Activated naive CD4-positive, alpha-beta T cell treated with anti-CD3 and anti-CD28 coated beads, Interleukin-2, amount 50 U/mL, for 16 hours (primary cell): Measurements from ENCODE around the gene NEUROD2.

ENCODE experiments used
- DNase-seq: peaks from one replicate; pipeline ENCODE4 v3.0.0-alpha.2; 2020

NEUROD2 gene

DNA sequence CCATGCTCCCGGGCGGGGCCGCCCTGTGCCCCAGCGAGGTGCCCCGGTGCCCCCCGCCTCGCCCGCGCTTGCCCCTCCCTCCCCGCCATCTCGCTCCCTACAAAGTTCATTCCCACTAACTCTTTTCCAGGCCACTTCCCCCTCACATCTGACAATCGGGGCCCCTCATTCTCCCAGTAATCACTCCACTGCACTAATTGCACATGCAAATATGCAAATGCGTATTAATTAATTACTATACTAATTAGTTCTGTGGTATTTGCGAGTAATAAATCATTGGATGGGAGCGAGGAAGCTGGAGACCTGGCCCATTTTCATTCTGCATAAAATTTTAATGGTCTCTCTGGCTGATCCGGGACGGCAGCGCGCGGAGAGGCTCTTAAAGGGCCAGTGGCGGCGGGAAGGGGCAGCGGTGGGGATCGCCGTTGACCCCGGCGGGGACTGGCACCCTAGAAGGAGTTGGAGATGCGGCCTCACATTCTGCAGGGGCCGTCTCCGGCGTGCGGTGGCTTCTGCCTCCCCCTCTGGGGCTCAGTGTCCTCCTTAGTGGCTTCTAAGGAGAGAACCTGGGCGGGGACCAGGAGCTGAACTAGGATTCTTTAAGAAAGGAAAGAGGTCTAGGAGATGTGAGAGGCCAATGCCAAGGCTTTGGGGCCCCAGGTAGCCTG lies 10.7 kb upstream of the NEUROD2 start:
- DNase-seq = no peak

DNA sequence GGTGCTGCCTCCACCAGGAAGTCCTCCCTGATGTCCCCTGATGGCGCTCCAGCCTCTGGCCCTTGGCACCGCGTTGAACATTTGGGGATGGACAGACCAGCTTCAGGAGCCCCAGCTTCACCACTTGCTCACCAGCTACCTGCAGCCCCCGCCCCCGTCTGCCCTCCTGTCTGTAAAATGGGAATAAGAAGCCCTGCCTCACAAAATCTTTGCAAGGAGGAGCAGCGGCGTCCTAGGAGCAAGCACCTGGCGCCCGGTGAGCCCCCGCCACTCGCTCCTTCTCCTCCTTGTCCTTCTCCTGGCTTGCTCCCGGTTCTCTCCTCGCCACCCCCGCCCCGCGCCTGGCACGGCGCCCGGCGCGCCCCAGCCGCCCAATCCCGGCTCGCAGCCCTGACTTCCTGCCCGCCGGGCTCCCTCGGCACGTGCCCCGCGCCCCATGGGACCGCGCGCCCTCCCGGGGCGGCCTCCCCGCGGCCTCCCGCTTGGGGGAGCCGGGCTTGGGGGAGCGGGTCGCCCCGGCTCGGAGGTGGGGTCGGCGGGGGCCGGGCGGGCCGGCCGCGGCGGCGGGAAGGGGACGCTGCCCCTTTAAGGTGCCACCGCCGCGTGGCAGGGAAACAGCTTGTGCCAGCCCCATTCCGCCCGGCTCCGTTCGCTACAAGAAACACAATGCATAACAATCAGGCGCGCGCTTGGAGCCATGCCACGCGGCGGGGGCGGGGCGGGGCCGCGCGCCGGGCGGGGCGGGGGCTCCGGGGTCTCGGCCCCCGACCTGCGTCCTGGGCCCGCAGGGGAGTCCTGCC lies 9.9 kb upstream of the NEUROD2 start:
- peak; percentile 65 for DNase-seq

- DNase-seq = no peak
Observed at GRCh38 chr17:39617100-39617445, 9.4 kb upstream of the NEUROD2 start.

- no peak for DNase-seq
Observed at GRCh38 chr17:39615434-39615833, 7.7 kb upstream of the NEUROD2 start.

DNA sequence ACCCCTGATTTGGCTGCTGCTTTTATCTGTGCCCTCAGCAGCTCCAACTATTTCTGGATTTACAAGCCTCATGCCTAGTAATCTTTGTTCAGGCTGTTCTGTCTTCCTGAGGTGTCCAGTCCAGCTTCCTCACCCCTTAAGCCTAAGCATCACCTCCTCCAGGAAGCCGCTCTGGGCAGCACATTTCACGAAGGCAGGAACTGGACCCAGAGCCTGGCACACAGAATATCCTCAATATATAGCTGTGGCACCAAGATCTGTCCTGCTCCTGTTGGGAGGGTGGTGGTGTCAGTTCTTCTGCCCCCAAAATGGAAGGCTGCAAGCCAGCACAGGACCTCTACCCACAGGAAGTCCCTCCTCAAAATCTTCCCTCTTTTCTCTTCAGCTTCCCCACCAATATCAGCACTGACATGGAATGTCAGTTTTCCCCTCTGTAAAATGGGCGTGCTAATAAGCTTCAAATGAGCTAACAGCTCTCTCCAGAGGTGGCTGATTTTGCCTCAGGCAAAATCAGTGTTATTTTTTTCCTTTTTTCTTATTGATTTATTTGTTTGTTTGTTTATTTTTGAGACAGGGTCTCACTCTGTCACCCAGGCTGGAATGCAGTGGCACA lies 6.9 kb upstream of the NEUROD2 start:
- no peak for DNase-seq

GRCh38 chr17:39612935-39613464 lies 5.3 kb upstream of the NEUROD2 start:
- DNase-seq = no peak

DNA sequence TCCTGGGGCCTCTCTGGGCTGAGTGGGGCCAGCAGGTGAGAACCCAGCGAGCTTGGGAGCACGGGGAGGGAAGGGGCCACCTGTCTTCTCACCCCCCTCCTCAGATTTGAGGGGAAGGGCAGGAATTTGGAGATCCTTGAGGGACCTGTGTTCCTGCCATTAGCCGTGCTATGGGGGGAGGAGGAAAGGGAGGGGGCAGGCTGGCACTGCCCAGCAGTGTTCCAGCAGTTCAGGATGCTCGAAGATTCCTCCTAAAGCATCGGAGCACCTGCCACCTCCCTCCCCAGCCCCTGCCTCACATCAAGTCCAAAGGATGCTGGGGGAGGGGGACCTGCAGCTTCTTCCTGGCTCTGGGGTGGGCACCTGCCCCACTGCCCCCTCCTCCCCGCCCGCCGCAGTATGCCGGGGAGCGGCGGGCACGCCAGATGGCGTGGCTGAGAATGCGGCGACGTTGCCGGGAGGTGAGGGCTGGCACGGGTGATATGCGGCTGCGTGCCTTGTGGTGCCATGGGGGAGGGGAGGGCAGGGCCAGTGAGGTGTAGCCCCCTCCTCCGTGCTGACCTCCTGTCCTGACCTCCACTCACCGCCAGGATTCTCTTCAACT lies 4.7 kb upstream of the NEUROD2 start:
- no peak for DNase-seq

GRCh38 chr17:39611401-39612112 lies 3.8 kb upstream of the NEUROD2 start:
- DNase-seq = no peak

DNA sequence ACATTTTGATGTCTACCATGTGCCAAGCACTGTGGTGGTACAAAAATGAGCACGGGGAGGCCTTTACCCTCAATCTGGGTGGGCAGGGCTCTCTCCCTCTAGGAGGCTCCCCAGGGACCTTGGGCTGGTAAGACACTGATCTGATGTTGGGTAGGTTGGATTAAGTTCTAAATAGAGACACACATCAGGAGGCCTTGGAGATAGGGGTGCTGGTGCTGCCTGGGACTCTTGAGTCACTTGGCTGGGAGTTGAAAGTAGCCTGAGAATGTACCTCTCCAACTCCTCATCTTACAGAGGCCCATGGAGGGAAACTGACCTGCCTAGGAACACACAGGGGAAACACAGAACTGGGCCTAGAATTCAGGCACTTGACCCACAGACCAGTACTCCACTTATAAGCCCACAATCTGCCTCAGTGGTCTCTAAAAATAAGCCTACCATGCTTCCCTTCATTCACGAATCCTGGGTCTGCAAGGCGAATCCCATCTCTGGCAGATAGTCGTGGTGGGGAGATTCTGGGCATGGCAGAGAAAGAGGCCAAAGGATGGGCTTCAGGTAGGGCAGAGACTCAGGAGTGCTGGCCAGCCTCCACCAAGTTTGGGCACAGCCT lies 1.8 kb upstream of the NEUROD2 start:
- DNase-seq = no peak

GRCh38 chr17:39608142-39608981 lies 642 bp upstream of the NEUROD2 start:
- DNase-seq = no peak

DNA sequence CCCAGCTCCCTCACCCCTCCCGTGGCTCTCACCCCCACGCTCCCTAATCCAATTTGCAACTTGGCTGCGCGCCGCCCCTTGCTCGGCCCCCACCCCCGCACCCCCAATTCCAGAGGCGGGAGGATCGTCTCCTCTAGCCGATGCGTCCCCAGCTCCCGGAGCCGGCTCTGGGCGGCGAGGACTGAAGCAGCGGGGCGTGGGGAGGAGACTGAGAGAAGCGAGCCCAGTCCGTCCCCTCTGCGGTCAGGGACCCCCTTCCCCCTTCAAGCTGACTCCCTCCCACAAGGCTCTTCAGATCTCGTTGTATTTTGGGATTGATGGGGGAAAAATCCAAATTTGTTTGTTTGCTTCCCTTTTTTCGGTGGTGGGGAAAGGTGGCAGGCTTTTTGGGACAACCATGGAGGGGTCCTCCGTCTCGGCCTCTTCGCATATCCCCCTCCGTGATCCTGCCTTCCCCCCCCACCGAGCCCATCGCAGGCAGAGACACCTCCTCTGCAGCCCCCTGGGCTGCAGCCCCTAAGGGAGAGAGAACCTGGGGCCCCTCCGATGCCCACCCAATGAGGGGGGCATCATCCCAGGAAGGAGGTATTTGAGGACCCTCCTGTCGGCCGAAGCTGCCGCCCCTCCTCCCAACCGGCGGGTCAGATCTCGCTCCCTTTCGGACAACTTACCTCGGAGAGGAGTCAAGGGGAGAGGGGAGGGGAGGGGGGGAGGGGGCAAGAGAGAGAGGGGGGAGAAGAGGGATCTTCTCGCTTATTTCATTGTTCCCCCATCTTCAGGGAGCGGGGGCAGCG lies 466 bp downstream of the NEUROD2 start:
- no peak for DNase-seq

- DNase-seq = no peak
Observed at GRCh38 chr17:39606434-39607056, 1.2 kb downstream of the NEUROD2 start.

- DNase-seq = no peak
Observed at GRCh38 chr17:39605492-39606433, 2.0 kb downstream of the NEUROD2 start.

DNA sequence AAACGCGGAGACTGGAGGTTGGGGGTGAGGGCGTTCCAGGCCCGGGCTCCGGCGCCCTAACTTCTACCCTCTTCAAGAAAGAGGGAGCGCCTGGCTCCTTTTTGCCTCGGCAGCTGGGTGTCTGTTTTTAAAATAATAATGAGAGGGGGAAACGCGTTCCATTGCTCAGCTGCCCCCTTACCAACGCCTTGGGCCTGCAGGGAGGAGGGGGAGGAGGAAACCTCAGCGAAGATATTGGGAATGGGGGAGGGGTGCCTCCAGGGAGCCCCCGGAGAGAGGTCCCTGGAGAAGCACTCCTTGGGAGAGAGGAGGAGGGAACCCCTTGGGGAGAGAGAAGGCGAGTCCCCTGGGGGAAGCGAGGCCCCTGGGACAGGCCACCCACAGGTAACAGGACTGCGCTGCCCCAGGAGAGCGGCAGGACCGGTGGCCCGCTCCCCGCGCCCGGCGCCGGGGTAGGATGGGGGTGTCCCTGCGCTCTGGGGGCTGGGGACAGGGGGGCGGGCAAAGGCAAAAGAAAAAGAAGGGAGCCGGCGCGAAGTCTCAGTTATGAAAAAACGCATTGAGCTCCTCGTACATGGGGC lies 2.7 kb downstream of the NEUROD2 start:
- DNase-seq = no peak

- DNase-seq = no peak
Observed at GRCh38 chr17:39603304-39604016, 4.3 kb downstream of the NEUROD2 start.

DNA sequence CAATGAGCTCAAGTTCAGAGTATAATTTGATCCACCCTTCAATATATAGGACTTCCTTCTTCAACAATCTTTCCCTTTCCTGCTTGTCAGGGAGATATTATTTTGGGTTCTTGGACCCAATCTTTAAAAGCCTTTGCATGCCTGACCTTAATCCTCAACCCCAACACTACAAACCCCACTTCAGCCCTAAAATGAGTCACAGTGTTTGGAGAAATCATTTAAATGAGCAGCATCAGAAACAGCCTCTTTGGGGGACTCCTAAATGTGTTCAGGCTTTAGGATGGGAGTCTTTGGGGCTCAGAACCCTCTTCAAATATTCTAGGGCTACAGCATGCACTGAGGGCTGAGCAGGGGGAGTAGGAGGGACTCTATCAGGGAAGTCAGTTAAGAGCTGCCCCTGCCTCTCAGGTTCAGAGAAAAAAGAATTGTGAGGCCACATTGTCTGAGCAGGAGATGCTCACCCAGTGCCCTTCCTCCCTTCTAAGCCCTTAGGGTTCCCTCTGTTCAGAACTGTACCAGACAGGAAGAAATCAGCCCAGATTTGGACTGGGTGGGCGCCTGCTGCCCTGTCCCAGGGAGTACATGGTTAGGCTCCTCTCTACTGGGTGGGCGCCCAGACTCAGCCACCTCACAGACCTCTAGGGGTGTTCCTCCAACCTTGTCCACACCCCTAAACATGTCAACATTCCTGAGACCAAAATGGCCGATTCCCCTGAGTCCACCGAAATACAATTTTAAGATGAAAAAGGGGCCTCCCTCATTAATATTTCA lies 5.0 kb downstream of the NEUROD2 start:
- no peak for DNase-seq
